ENCODE results near the gene AATF.

AATF gene

GRCh38 chr17:36920032-36921005 lies 28.4 kb upstream of the AATF start:
- Histone ChIP-seq H3K36me3 (no peaks in the 10 kb centered on the region), H3K4me3 (ENCODE audit: low read depth in 1 of 2, low read length in 1 of 2) (no peak overlapping the region), H3K4me1 (ENCODE audit: control insufficient read depth in 1 of 2, insufficient read depth in 1 of 2, low read depth in 1 of 2, low read length in 1 of 2) (no peaks in the 10 kb centered on the region)

GRCh38 chr17:36921095-36921851 lies 27.5 kb upstream of the AATF start:
- Histone ChIP-seq H3K4me1 (ENCODE audit: control insufficient read depth in 1 of 2, insufficient read depth in 1 of 2, low read depth in 1 of 2, low read length in 1 of 2) (no peaks in the 10 kb centered on the region), H3K27ac (no peak overlapping the region)
- no peak for TF ChIP-seq CTCF (IDR thresholded peaks at IDR 0.05)

More at GRCh38 chr17:36920032-36921005, 28.4 kb upstream of the AATF start:
- no peak for TF ChIP-seq CTCF (IDR thresholded peaks at IDR 0.05)
- Histone ChIP-seq H3K27me3 (peaks cover 95% of the 10 kb centered on the region), H3K27ac (no peak overlapping the region), H3K9me3 (no peaks in the 10 kb centered on the region)

GRCh38 chr17:36922175-36922574 lies 26.6 kb upstream of the AATF start:
- H3K36me3 ChIP-seq = no peaks in the 10 kb centered on the region
- H3K27me3 ChIP-seq = peaks cover 98% of the 10 kb centered on the region
- no peaks in the 10 kb centered on the region for H3K4me1 ChIP-seq (ENCODE audit: control insufficient read depth in 1 of 2, insufficient read depth in 1 of 2, low read depth in 1 of 2, low read length in 1 of 2)
- no peaks in the 10 kb centered on the region for H3K9me3 ChIP-seq
- H3K27ac ChIP-seq = no peak overlapping the region
- no peak for TF ChIP-seq CTCF (IDR thresholded peaks at IDR 0.05)
- H3K4me3 ChIP-seq (ENCODE audit: low read depth in 1 of 2, low read length in 1 of 2) = no peak overlapping the region

More at GRCh38 chr17:36921095-36921851, 27.5 kb upstream of the AATF start:
- Histone ChIP-seq H3K36me3 (no peaks in the 10 kb centered on the region), H3K4me3 (ENCODE audit: low read depth in 1 of 2, low read length in 1 of 2) (no peak overlapping the region), H3K27me3 (peaks cover 98% of the 10 kb centered on the region), H3K9me3 (no peaks in the 10 kb centered on the region)

- Histone ChIP-seq H3K4me1 (ENCODE audit: control insufficient read depth in 1 of 2, insufficient read depth in 1 of 2, low read depth in 1 of 2, low read length in 1 of 2) (peaks cover 8 to 9% of the 10 kb centered on the region in 2 experiments), H3K9me3 (no peaks in the 10 kb centered on the region), H3K27me3 (peaks cover 98% of the 10 kb centered on the region), H3K27ac (no peak overlapping the region), H3K4me3 (ENCODE audit: low read depth in 1 of 2, low read length in 1 of 2) (no peak overlapping the region), H3K36me3 (no peaks in the 10 kb centered on the region)
- no peak for TF ChIP-seq CTCF (IDR thresholded peaks at IDR 0.05)
These were observed 24.9 kb upstream of the AATF start for GRCh38 chr17:36923814-36924221.

GRCh38 chr17:36926226-36926625 lies 22.5 kb upstream of the AATF start:
- peaks cover 98% of the 10 kb centered on the region for H3K27me3 ChIP-seq
- no peak overlapping the region for H3K4me3 ChIP-seq (ENCODE audit: low read depth in 1 of 2, low read length in 1 of 2)
- H3K36me3 ChIP-seq = no peaks in the 10 kb centered on the region
- peaks cover 8 to 9% of the 10 kb centered on the region in 2 experiments for H3K4me1 ChIP-seq (ENCODE audit: control insufficient read depth in 1 of 2, insufficient read depth in 1 of 2, low read depth in 1 of 2, low read length in 1 of 2)
- no peak for TF ChIP-seq CTCF (IDR thresholded peaks at IDR 0.05)
- H3K9me3 ChIP-seq = no peaks in the 10 kb centered on the region
- no peak overlapping the region for H3K27ac ChIP-seq
